Measurements from ENCODE around the gene COX6A2.

Gene COX6A2

DNA sequence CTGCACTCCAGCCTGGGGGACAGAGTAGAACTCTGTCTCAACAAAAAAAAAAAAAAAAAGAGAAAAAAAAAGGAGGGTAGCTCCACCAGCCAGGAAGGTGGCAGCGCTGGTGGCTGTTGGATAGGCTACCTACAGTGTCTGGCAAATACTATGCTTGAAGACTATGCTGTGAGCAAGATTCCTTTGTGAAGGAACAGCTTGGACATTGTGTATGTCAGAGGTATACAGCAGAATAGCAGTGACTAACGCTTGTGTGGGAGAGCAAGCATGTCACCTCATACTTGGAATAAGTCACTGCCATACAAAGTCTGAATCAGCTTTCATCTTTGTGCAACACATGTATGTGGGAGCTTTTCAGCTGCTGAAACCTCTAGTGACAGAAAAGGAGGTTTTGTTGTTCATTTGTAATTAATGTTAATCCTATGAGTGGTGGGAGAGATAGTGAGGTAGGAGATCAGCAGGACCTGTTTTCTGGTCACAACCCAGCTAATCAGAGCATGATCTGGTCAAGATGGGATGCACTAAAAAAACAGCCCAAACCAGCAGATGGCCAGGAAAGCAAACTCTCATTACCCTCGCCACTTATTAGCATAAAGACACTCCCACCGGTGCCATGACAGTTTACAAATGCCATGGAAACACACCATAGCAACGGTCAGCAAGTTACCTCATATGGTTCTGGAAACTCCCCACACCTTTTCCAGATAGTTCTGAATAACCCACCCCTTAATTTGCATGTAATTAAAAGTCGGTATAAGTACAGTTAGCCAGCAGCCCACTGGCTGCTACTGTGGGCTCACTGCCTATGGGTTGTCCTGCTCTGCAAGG is 41.8 kb downstream of the COX6A2 start:
- Histone ChIP-seq H3K27ac (peak overlapping the region in 3 of 21 experiments; percentile 4 to 35 (median 32)), H3K4me3 (no peak overlapping the region)

DNA sequence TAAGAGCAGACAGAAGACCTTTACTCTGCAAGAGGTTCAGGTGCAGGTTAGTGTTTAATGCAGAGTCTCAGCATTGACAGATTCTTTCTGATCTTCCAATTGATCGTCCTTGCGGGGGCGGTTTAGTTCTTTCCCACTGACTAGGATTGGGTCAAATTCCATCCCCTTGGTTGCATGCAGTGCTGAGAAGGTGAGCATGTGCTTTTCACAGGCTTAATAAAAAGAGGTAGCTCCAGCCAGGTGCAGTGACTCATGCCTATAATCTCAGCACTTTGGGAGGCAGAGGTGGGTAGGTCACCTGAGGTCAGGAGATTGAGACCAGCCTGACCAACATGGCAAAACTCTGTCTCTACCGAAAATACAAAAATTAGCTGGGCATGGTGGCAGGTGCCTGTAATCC is 42.5 kb downstream of the COX6A2 start:
- H3K4me3 ChIP-seq, result no peak overlapping the region
- peak overlapping the region in 2 of 21 experiments; percentile 4 to 35 for H3K27ac ChIP-seq

- Histone ChIP-seq H3K4me3 (no peak overlapping the region), H3K27ac (no peak overlapping the region)
These were observed 45.5 kb downstream of the COX6A2 start for GRCh38 chr16:31382485-31383161.

DNA sequence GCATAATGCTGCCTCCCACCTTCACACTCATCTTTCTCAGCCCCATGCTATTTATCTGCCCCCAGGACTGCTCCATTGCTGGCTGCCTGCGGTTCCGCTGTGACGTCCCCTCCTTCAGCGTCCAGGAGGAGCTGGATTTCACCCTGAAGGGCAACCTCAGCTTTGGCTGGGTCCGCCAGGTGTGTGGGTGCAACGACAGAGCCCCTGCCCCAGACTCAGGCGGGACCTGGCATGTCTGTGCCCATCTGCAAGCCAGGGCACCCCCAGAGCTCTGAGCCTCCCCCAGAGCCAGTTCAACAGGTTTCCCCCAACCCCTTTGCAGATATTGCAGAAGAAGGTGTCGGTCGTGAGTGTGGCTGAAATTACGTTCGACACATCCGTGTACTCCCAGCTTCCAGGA is 48.0 kb downstream of the COX6A2 start:
- Histone ChIP-seq H3K4me3 (no peak overlapping the region), H3K27ac (no peak overlapping the region)

Measured in skin epidermis (tissue), 12 donors.